Vagina (tissue), 2 donors: Measurements from ENCODE around the gene IL2RG.

Experiments used
- CTCF ChIP-seq, 3 experiments: fragments of 450-650 bp in 2 of 3; fragments of 200-600 bp in 1 of 3; sonication (generic) in 1 of 3; IDR thresholded peaks; one replicate each; pipeline ENCODE4 v1.5.1; 2017 to 2019; ENCODE audit warnings: antibody characterized with exemption in 3 of 3, mild to moderate bottlenecking in 2 of 3, moderate library complexity in 2 of 3
- POLR2A ChIP-seq, 2 donors: fragments of 450-650 bp; IDR thresholded peaks; one replicate each; pipeline ENCODE4 v1.6.1; 2017; ENCODE audit warnings: antibody characterized with exemption in 2 of 2, mild to moderate bottlenecking in 2 of 2, moderate library complexity in 2 of 2

DNA sequence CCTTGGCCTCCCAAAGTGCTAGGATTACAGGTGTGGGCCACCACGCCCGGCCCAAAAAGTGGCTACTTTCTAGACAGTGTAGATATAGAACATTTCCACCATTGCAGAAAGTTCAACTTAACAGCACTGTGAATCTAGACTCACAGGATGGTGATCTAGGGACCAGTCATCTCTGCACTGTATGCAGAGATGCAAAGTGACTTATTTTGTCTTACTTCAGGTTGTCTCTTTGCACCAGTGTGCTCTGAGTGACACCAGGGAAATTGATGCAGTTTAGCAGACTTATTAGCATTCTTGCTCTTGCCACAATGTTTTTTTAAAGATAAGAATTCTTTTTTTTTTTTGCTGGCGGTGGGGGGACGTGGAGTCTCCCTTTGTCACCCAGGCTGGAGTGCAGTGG lies 28.6 kb downstream of the IL2RG start:
- TF ChIP-seq POLR2A (IDR thresholded peaks at IDR 0.05): no peak
- no peak for TF ChIP-seq CTCF (IDR thresholded peaks at IDR 0.05)
